ENCODE results near the gene PLK2. TPM values are rescaled to one million over a fixed set of nuclear protein-coding genes. Genes with fewer than 3 reads are reported as not detected.

PLK2 gene
- total RNA-seq, 1 experiment from 2014 or later: 56.8 TPM

GRCh38 chr5:58450811-58451629 lies 8.9 kb downstream of the PLK2 start:
- DNase-seq (ENCODE audit: low spot score): no peak

- no peak for DNase-seq (ENCODE audit: low spot score)
Observed at GRCh38 chr5:58450018-58450417, 9.9 kb downstream of the PLK2 start.

- DNase-seq (ENCODE audit: low spot score): no peak
Observed at GRCh38 chr5:58447226-58447625, 12.7 kb downstream of the PLK2 start.

GRCh38 chr5:58446024-58446423 lies 13.9 kb downstream of the PLK2 start:
- no peak for DNase-seq (ENCODE audit: low spot score)

GRCh38 chr5:58444805-58445204 lies 15.1 kb downstream of the PLK2 start:
- DNase-seq (ENCODE audit: low spot score): no peak

- DNase-seq (ENCODE audit: low spot score): no peak
Observed at GRCh38 chr5:58440901-58441460, 18.9 kb downstream of the PLK2 start.

- DNase-seq (ENCODE audit: low spot score): no peak
Observed at GRCh38 chr5:58439094-58439644, 20.7 kb downstream of the PLK2 start.

GRCh38 chr5:58437661-58438060 lies 22.2 kb downstream of the PLK2 start:
- DNase-seq (ENCODE audit: low spot score): no peak

GRCh38 chr5:58431832-58432231 lies 28.1 kb downstream of the PLK2 start:
- no peak for DNase-seq (ENCODE audit: low spot score)

- no peak for DNase-seq (ENCODE audit: low spot score)
Observed at GRCh38 chr5:58412932-58413331, 47.0 kb downstream of the PLK2 start.

GRCh38 chr5:58412081-58412480 lies 47.8 kb downstream of the PLK2 start:
- DNase-seq (ENCODE audit: low spot score): no peak

GRCh38 chr5:58411372-58411771 lies 48.5 kb downstream of the PLK2 start:
- DNase-seq (ENCODE audit: low spot score): no peak

GRCh38 chr5:58410441-58410840 lies 49.4 kb downstream of the PLK2 start:
- DNase-seq (ENCODE audit: low spot score): peak; percentile 65

GRCh38 chr5:58407042-58407719 lies 52.7 kb downstream of the PLK2 start:
- DNase-seq (ENCODE audit: low spot score): no peak

- no peak for DNase-seq (ENCODE audit: low spot score)
Observed at GRCh38 chr5:58406394-58406793, 53.5 kb downstream of the PLK2 start.

- no peak for DNase-seq (ENCODE audit: low spot score)
Observed at GRCh38 chr5:58405175-58405574, 54.7 kb downstream of the PLK2 start.

GRCh38 chr5:58404734-58405133 lies 55.2 kb downstream of the PLK2 start:
- no peak for DNase-seq (ENCODE audit: low spot score)

Other genes starting within 250 kb of the PLK2 start
- not detected in 2 replicates for gene GAPT, start 31.3 kb upstream of the PLK2 start, total RNA-seq (2014; rRNA removed; shearing (Covaris generic))
- not detected in 2 replicates for gene RAB3C, start 123.0 kb upstream of the PLK2 start, total RNA-seq (2014; rRNA removed; shearing (Covaris generic))